Activated CD8-positive, alpha-beta T cell treated with anti-CD3 and anti-CD28 coated beads for 36 hours (primary cell): ENCODE results near the gene RNF144A. TPM values are rescaled to one million over a fixed set of nuclear protein-coding genes. Genes with fewer than 3 reads are reported as not detected.

ENCODE experiments used
- ATAC-seq: fragments of 200-7000 bp; cut with Tn5 transposase; one replicate; pipeline ENCODE4 v1.10.0; 2021; ENCODE audit warnings: mild to moderate bottlenecking, moderate library complexity
- CTCF ChIA-PET: fragments of 350-600 bp; sonication (Branson Sonifier 250); formaldehyde crosslinking; loops from one replicate; lab custom pipeline; 2021; ENCODE audit warnings: antibody characterized with exemption; lab: Charles Lee
- POLR2A ChIA-PET: fragments of 350-600 bp; sonication (Branson Sonifier 250); formaldehyde crosslinking; loops from one replicate; lab custom pipeline; 2021; ENCODE audit warnings: antibody characterized with exemption; lab: Charles Lee
- DNase-seq: peaks from one replicate; pipeline ENCODE4 v3.0.0-alpha.2; 2020
- H3K27ac Mint-ChIP-seq: one replicate; pipeline ENCODE4 v1.8.0; 2021; ENCODE audit warnings: mild to moderate bottlenecking, mixed read lengths
- H3K27me3 Mint-ChIP-seq: one replicate; pipeline ENCODE4 v1.8.0; 2021; ENCODE audit warnings: mixed read lengths
- H3K36me3 Mint-ChIP-seq: one replicate; pipeline ENCODE4 v1.8.0; 2021; ENCODE audit warnings: low read depth, mixed read lengths
- H3K4me1 Mint-ChIP-seq: one replicate; pipeline ENCODE4 v1.8.0; 2021; ENCODE audit warnings: low read depth, mixed read lengths
- H3K4me3 Mint-ChIP-seq: one replicate; pipeline ENCODE4 v1.8.0; 2021; ENCODE audit warnings: mild to moderate bottlenecking, moderate library complexity, mixed read lengths
- H3K9me3 Mint-ChIP-seq: one replicate; pipeline ENCODE4 v1.8.0; 2021; ENCODE audit warnings: mixed read lengths
- intact Hi-C: fragments of 100-400 bp; cut with micrococcal nuclease; formaldehyde crosslinking; loops from one replicate; pipeline ENCODE4 v1.10.0; 2022
- total RNA-seq, 2 experiments: library from RNA; stranded (reverse); gene quantifications; one replicate each; pipeline ENCODE4 v1.2.3, GENCODE V29; 2021
- TF ChIP-seq, protein P1 (sequence below): fragments of 200-600 bp; IDR thresholded peaks from one replicate; pipeline ENCODE4 v1.8.0; 2022; ENCODE audit warnings: antibody characterized with exemption, mild to moderate bottlenecking

Gene RNF144A
- total RNA-seq, 2 experiments from 2014 or later, result 32.6 to 36.5 TPM

DNA sequence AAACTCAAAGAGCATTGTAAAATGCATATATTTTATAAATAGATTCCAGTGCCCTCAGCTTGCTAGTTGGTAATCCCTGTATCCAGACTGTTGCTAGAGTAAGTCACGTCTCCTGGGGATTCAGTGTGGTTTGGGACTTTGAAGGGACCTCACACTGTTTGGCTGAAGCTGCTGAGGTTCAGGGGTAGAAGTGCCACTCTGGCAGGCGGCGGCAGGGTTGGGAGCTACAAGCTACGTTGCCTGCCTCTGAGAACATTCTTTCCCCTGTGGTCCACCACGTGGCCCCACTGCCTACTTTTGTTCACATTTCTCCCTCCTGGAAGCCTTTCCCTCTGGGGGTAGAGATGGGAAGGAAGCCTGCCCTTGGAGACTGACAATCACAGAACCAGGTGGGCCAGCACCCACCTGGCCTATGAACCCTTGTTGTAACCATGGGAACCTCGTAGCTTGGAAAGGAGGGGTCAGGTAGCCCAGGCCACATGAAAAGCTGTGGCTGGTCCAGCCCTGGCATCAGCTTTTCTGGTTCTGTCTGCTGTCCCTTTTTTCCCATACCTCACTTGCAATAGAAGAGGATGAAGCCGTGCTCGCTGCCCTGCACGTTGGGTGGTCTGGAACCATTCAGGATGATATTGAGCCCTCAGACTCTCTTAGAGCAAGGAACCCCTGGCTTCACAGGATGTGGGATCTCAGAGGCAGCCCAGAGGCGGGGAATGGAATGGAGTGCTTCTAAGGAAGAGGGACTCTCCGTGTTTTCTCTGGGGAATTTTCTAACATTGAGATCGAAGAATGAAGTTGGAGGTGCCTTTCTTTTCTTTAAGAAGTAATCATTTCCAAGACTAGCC lies 2.9 kb downstream of the RNF144A start:
- intact Hi-C loops, result no loop called here
- H3K27me3 Mint-ChIP-seq, result no peaks in the 10 kb centered on the region
- DNase-seq (no peak), ATAC-seq (no peak)
- H3K9me3 Mint-ChIP-seq, result no peaks in the 10 kb centered on the region
- peaks cover 63% of the 10 kb centered on the region for H3K4me1 Mint-ChIP-seq
- TF ChIP-seq, protein P1, sequence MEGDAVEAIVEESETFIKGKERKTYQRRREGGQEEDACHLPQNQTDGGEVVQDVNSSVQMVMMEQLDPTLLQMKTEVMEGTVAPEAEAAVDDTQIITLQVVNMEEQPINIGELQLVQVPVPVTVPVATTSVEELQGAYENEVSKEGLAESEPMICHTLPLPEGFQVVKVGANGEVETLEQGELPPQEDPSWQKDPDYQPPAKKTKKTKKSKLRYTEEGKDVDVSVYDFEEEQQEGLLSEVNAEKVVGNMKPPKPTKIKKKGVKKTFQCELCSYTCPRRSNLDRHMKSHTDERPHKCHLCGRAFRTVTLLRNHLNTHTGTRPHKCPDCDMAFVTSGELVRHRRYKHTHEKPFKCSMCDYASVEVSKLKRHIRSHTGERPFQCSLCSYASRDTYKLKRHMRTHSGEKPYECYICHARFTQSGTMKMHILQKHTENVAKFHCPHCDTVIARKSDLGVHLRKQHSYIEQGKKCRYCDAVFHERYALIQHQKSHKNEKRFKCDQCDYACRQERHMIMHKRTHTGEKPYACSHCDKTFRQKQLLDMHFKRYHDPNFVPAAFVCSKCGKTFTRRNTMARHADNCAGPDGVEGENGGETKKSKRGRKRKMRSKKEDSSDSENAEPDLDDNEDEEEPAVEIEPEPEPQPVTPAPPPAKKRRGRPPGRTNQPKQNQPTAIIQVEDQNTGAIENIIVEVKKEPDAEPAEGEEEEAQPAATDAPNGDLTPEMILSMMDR, result no peak
- peak overlapping the region; percentile 45 for H3K27ac Mint-ChIP-seq
- peak overlapping the region; percentile 74 for H3K4me3 Mint-ChIP-seq
- ChIA-PET CTCF (interaction anchor here (0.9 to 4.1 kb wide), 9 partner anchors 9 to 125 kb away, joined by 3 to 23 read pairs (median 4); no protein-coding TSS in a partner anchor), POLR2A (interaction anchor here (0.9 to 5.5 kb wide), 4 partner anchors 9 to 117 kb away, joined by 3 to 44 read pairs (median 9); no protein-coding TSS in a partner anchor)
- H3K36me3 Mint-ChIP-seq, result peaks cover 19% of the 10 kb centered on the region

GRCh38 chr2:6920743-6921064 lies 3.5 kb downstream of the RNF144A start:
- CTCF ChIA-PET, result interaction anchor here (1.2 to 4.1 kb wide), 5 partner anchors 9 to 124 kb away, joined by 3 to 23 read pairs (median 7); no protein-coding TSS in a partner anchor
- H3K27ac Mint-ChIP-seq, result no peak overlapping the region
- no peak overlapping the region for H3K4me3 Mint-ChIP-seq
- H3K36me3 Mint-ChIP-seq, result peaks cover 17% of the 10 kb centered on the region
- no peaks in the 10 kb centered on the region for H3K27me3 Mint-ChIP-seq
- TF ChIP-seq, protein P1, result no peak
- no peaks in the 10 kb centered on the region for H3K9me3 Mint-ChIP-seq
- no peak for DNase-seq
- H3K4me1 Mint-ChIP-seq, result peaks cover 62% of the 10 kb centered on the region
- ATAC-seq, result no peak
- POLR2A ChIA-PET, result interaction anchor here (0.7 to 5.5 kb wide), 5 partner anchors 8 to 180 kb away, joined by 3 to 44 read pairs (median 4); no protein-coding TSS in a partner anchor
- intact Hi-C loops, result no loop called here

DNA sequence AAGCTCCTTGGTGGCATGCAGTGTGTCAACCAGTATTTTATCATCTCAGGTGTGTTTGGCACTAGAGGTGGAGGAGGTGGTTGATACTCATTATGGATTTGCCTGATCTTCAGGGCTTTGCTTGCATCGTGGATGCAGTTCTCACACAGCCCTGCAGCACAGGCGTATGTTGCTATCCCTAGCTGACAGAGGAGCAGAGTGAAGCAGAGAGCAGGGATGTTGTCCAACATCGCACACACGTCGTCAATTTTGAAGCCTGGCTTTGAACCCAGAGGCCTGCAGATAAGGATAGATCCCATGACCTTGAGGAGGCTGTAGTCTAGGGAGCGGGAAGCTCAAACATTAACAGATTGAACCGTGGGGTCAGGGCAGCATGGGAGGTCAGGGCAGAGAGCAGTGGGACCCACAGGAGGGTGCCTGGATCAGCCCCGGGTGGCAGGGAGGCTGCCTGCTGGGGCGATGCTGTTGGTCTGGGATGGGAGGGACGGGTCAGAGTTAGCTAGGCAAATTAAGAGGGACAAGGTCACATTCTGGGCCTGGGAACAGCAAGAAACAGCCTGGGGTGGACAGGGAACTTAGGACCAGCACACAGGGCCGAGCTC lies 4.2 kb downstream of the RNF144A start:
- Mint-ChIP-seq H3K36me3 (peaks cover 20% of the 10 kb centered on the region), H3K9me3 (no peaks in the 10 kb centered on the region), H3K27ac (no peak overlapping the region), H3K27me3 (no peaks in the 10 kb centered on the region), H3K4me3 (no peak overlapping the region), H3K4me1 (peaks cover 64% of the 10 kb centered on the region)
- ChIA-PET POLR2A (interaction anchor here (0.7 to 5.5 kb wide), 6 partner anchors 7 to 179 kb away, joined by 3 to 44 read pairs (median 4); no protein-coding TSS in a partner anchor), CTCF (interaction anchor here (0.8 to 4.1 kb wide), 7 partner anchors 8 to 123 kb away, joined by 3 to 23 read pairs (median 3); no protein-coding TSS in a partner anchor)
- DNase-seq, result no peak
- TF ChIP-seq, protein P1, result no peak
- intact Hi-C loops, result no loop called here
- no peak for ATAC-seq

DNA sequence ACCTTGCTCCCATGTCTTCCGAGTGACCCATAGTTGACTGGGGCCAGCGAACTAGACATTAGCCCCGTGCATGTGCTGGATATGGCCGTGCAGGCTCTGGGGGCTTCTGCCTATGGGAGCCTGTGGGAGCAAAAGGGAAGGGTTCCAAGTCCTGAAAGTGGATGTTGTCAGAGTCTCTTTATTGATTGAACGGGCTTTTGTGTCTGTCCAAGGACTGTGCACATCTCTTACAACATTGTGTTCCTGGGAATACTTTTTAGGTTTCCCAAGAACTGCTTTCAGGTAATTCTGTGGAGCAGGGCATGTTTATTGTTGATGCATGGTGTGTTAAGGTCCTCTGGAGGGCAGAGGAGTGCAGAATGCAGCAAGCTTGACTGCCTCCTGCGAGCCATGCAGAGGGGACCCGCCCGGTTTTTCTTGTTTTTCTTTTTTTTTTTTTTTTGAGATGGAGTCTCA lies 5.0 kb downstream of the RNF144A start:
- Mint-ChIP-seq H3K4me3 (no peak overlapping the region), H3K27me3 (no peaks in the 10 kb centered on the region), H3K27ac (no peak overlapping the region), H3K36me3 (peaks cover 28% of the 10 kb centered on the region), H3K9me3 (no peaks in the 10 kb centered on the region), H3K4me1 (peaks cover 64% of the 10 kb centered on the region)
- DNase-seq, result no peak
- ChIA-PET POLR2A (interaction anchor here (1.3 to 5.5 kb wide), 2 partner anchors 14 to 26 kb away, joined by 3 to 44 read pairs; no protein-coding TSS in a partner anchor), CTCF (interaction anchor here (1.6 to 4.1 kb wide), 2 partner anchors 25 to 122 kb away, joined by 7 to 23 read pairs; no protein-coding TSS in a partner anchor)
- TF ChIP-seq, protein P1, result no peak
- no peak for ATAC-seq
- intact Hi-C loops, result no loop called here
